Ammon's horn (tissue), 1 donor: ENCODE measurements around the gene ETNPPL.

Experiments used
- DNase-seq: peaks from one replicate; pipeline ENCODE4 v3.0.0-alpha.2; 2016; ENCODE audit warnings: low spot score

ETNPPL gene

DNA sequence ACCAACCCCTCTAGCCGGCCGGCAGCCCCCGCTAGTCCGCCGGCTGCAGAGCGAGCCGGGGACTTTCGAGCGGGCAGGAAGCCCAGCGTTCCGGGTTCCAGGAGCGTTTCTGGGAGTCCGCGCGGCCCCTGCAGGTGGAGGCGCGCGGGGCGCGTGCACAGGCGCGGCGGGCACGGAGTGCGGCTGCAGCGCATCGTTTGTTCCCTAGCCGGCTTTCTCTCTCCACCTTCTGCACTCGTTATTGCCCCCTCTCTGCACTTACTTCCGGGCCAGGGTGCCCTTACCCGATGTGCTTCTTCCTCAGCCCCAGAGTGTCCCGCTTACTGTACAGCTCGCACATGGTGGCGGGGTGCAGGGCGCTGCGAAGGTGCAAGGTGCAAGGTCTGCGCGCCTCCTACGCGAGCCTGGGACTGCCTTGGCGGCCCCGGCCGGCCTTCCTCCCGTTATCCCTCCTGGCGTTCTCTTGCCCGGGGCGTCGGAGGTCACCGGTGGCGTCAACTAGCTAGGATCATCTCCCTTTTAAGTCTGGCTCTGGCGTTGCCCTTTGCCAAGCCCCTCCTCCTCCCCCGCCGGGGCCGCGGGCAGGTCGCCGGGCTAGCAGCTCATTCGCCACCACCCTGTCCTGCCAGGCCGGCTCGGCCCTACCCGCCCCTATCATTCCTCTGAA lies at the start of gene ETNPPL:
Gene ETNPPL, minus strand, starts transcription at position 495 of the 667 bp plus-strand sequence. Its CDS starts 155 bp downstream, at position 340.
- DNase-seq = peak; percentile 68

DNA sequence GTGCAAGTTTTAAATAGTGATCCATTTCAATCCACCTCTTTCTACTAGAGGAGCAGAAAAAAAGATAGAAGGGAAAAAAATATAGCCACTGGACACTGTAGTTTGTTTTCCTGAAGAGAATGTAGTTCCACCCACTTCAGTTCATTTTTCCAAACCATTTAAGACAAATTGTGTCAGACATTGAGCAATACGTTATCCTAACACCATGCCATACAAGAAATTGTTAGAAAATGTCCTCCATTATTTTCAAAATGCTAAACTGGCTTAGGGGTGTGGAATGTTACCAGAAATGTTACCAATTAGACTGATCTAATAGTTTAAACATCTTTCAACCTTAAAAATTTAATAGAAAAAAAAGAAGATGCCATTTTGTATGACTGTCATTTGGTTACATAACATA lies 48.6 kb upstream of the ETNPPL start:
- DNase-seq = no peak

DNA sequence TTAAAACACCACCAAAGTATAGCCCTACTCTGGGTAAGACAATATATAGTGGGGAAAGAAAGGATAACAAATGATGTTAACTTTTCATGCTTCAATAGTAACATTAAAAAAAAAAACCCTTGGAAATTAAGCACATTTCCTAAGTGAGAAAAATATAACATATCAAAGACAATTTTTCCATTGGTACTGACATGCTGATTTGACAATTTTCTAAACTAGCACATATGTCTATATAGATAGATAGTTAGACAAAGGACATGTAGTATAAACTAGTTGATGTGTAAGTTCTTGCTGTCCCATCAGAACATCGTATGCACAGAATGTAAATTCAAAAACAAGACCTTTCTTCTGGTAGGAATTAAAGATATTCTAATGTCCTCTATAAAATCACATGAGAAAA lies 47.2 kb upstream of the ETNPPL start:
- DNase-seq = no peak

GRCh38 chr4:108804648-108805273 lies 41.9 kb upstream of the ETNPPL start:
- DNase-seq = no peak

DNA sequence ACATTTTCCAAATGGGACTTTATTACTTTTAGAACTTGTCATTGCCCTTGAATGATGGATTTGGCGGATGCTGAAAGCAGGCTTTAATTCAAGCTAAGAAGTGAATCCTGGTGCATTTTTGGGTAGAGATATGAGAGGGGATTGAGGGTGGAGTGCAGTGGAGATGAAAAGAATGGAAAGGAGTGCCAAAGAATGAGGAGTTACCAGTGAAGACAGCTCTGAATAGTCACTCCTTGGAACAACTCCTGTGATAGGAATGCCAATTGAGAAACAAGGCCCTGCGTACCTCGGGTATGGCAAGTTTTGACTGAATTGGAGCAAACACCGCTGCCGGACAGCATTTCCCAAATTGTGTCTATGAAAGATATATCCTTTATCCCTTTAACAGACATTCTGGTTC lies 36.5 kb upstream of the ETNPPL start:
- no peak for DNase-seq

DNA sequence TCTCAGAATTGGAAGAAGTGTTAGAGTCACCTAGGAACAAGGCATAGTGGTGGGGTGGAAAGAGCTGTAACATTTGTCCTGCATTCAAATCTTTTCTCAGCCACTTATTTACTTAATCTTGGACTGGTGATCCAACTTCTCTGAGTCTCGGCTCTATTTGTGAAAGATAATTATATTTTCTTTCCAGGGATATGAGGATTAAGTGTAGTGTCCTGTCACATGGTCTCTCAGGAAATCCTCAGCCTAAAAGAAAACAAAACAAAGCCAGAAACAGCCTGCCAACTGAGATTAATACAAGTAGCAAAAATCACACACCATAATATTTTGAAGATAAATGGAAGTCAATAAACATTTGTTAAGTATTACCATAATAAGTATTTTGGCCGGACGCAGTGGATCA lies 33.3 kb upstream of the ETNPPL start:
- no peak for DNase-seq

DNA sequence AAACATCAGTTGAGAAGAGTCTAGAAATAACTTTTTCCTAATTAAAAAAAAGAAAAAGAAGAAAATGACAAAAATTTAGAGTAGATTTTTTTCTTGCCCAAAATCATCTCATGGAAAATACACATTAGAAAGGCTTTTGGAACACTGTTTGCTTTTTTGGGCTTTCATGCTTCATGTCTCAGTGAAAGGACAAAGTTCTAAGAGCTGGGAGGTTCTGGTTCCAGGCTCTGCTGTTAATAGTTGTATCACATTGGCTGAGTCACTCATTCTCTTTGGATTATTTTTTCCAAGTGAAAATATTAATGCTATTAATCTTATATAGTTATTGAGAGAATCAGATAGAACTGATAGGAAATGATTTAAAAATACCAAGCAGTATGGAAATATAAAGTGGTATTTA lies 32.9 kb upstream of the ETNPPL start:
- DNase-seq = no peak

- DNase-seq = peak; percentile 26
These were observed 31.3 kb upstream of the ETNPPL start for GRCh38 chr4:108794136-108794535.

DNA sequence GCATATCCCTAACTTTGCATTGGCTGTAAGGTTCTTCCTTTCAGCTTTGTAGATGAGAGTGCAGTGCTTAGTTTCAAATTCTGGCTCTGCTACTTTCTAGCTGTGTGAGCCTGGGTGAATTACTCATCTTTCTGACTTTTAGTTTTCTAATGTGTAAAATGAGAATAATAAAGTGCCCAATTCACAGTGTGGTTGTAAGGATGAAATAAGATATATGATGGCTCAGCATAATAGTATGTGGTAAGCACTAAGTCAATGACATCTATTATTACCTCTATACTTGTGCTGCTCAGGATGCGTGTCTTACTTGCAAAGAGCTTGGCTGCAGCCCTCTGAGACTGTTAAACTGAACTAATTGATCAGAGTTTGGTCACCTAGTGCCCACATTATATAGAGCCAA lies 30.6 kb upstream of the ETNPPL start:
- no peak for DNase-seq

- no peak for DNase-seq
These were observed 25.9 kb upstream of the ETNPPL start for GRCh38 chr4:108788731-108789130.

DNA sequence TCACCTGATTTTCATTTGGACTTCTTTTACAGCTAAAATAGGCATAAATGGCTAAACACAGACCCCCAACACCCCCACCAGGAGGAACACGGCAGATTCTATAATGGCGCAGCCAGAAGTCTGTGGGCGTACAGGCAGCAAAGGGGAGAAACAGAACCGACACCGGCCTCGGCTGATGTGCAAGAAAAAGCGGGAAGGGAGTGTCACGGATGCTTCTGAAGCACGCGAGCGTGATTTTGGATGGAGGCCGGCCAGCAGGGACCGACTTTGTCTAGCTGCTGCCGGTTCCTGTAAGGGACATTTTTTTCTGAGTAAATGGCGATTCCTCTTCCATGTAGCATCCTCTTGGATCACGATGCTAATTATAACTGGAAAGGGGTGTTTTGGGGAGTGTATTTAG lies 24.9 kb upstream of the ETNPPL start:
- no peak for DNase-seq

DNA sequence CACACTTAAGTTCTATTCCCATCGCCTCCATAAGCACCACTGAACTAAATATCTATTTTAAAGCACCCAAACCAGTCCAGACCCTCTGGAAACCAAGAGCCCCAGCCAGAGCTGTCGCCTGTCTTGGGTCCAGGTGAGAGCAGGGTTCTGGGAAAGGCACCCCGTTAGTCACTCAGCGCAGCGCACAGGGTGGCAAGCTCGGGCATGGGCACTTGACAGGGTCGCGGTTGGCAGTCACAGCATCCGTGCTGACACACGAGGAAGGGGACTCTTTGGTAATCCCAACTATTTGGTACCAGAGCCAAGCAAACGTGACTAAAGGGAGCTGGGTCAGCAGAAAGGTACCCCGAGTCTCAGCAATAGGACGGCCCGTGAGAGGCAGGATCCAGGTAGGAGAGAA lies 24.3 kb upstream of the ETNPPL start:
- DNase-seq = no peak

DNA sequence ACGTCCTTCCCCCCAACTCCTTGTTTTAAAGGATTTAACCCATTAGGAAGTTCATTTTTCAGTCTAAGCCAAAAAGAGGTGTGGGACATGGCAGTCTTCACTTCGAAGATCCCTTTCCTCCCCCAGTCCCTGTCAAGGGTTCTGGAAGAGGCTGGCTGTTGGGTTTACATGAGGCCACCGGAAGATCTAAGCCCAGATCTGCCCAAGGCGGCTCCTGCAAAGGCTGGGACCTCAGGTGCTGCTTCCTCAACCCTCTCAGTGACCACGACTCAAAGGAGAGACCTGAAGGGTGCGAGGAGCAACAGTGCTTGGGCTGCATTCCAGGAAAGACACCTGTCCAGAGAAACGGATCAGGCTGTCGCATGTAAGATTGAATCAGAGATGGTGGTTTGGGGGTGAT lies 23.5 kb upstream of the ETNPPL start:
- no peak for DNase-seq

- DNase-seq = no peak
These were observed 21.0 kb upstream of the ETNPPL start for GRCh38 chr4:108783665-108784463.

- no peak for DNase-seq
These were observed 17.1 kb upstream of the ETNPPL start for GRCh38 chr4:108779958-108780357.

DNA sequence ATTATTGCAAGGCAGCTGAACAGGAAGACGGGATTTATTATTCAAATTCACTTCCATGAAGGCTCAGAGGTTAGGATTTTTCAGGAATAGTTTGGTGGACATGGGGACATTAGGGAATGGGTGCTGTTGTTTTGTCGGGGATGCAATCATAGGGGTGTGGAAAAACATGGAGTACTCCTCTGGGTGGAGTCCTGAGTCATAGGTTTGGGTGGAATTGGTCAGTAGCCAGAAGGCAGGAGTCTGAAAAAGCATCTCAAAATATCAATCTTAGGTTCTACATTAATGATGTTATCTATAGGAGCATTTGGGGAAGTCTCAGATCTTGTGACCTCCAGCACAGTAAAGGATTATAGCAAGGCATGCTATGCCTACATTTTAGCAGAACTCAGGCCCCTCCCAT lies 14.5 kb upstream of the ETNPPL start:
- DNase-seq = no peak

GRCh38 chr4:108775921-108776320 lies 13.1 kb upstream of the ETNPPL start:
- no peak for DNase-seq

DNA sequence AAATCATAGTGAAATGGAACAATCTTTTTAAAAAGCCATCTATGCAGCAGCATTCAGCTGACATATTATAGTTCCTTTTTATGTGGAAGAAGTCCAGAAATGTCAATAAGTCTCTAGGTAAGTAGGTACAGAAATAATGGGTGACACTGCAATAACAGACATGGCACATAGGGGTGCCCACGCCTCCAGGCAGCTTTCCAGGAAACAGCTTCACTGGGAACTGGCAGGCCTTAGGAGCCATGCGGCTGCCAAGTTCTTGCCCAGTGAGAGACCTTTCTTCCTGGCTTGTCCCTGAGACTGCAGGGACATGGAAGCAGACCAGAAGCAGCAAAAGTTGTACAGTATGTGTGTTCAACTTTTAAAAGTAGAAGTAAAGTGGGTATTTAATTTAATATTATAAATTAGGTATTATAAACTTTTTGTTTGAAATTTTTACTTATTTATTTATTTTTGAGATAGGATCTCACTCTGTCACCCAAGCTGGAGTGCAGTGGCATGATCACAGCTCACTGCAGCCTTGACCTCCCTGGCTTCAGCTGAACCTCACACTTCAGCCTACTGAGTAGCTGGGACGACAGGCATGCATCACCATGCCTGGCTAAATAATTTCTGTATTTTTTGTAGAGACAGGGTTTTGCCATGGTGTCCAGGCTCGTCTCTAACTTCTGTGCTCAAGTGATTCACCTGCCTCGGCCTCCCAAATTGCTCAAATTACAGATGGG lies 12.1 kb upstream of the ETNPPL start:
- peak; percentile 78 for DNase-seq

GRCh38 chr4:108772402-108772801 lies 9.5 kb upstream of the ETNPPL start:
- DNase-seq = no peak

DNA sequence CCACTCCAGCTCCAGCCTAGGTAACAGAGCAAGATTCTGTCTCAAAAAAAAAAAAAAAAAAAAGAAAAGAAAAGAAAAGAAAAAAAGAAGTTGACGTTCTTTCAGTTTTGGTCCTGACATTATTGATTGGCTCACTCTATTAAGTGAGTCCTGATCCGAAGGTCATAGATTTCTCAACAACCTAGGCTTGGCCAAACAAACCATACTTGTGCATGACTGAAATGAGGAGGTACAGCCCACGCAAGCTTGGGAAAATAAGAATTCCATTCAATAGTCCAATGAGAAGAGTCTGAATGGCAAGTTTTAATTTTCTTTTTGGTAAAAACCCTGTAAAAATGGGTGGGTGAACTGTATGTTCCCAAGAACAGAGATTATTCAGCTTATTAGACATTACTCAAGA lies 3.2 kb upstream of the ETNPPL start:
- DNase-seq = no peak

- no peak for DNase-seq
These were observed 1.1 kb upstream of the ETNPPL start for GRCh38 chr4:108763986-108764385.

- no peak for DNase-seq
These were observed 357 bp upstream of the ETNPPL start for GRCh38 chr4:108763226-108763593.

DNA sequence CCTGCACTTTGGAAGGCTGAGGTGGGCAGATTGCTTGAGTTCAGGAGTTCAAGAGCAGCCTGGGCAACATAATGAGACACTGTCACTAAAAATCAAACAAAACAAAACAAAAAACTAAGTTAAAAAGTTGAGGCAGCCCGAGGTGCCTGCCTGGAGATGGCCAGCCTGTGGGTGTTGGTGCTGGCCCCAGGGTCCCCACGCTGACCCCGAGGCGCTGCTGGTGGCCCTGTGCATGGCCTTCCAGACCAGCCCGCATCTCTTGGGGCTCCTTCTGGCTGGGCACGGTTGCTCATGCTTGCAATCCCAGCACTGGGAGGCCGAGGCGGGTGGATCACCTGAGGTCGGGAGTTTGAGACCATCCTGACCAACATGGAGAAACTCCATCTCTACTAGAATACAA lies 4.4 kb downstream of the ETNPPL start:
- DNase-seq = no peak
